SH-SY5Y (cell line): ENCODE results near the gene KIF5A.

Experiments
- GATA2 ChIP-seq: IDR thresholded peaks from 2 replicates; pipeline ENCODE4 v1.6.1; 2011; ENCODE audit warnings: mild to moderate bottlenecking, low read depth, low read length
- GATA3 ChIP-seq: IDR thresholded peaks from 2 replicates; pipeline ENCODE4 v1.6.1; 2011; ENCODE audit warnings: low read depth, mild to moderate bottlenecking, low read length, moderate library complexity

Gene KIF5A

DNA sequence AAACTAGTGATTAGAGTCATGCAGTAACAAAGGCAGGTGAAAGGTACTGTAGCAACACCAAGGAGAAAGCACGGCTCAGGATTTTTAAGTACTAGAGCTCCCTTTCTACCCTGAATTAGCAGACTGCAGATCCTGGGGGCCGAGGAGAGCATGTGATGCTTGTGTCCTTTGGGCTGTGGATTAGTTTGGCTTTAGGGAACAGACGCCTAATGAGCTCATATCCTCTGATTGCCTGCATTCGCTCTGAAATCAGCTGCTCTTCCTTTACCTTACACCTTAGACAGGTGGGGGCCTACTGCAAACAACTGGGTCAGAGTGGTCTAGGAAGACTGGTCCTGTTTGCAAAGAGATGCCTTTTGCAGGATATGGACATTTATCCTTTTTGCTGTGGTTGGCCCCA is 43.3 kb downstream of the KIF5A start:
- no peak for TF ChIP-seq GATA2
- no peak for TF ChIP-seq GATA3

DNA sequence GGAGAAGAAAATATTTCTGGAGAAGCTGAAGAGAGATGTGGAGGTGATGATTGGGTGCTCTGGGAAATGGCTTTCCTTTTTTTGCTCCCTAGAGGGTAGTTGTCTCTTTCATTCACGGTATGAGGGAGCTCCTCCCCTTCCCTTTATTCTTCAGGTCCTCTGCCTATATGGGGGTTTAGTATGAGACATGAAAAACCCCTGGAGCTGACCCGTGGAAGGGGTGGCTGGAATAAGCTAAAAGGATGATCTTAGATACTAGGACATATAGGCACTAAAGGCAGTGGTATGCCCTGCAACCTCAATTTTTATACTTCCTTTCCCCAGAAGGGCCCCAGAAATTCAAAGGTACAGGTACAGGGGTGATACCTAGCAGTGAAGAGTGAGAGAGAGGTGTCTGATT is 50.6 kb downstream of the KIF5A start:
- TF ChIP-seq GATA3 (no peak), GATA2 (no peak)

DNA sequence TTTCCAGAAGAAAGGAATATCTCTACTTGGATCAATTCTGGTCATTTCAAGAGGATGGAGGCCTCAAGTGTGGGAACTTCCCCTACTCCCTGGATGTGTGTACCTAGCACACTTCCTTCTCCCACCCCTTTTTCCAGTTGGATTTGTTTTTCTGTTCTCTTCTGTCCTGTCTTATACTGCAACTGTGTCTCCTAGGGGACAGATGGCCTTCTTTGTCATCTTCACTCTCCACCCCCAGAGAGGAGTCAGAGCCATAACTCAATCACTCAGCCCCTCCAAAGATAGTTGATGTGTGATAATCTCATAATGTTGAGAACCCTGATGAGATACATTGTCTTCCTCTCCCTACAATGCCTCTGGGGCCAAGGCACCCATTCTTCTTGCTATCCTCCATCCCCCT is 52.7 kb downstream of the KIF5A start:
- TF ChIP-seq GATA2, result no peak
- TF ChIP-seq GATA3, result no peak

DNA sequence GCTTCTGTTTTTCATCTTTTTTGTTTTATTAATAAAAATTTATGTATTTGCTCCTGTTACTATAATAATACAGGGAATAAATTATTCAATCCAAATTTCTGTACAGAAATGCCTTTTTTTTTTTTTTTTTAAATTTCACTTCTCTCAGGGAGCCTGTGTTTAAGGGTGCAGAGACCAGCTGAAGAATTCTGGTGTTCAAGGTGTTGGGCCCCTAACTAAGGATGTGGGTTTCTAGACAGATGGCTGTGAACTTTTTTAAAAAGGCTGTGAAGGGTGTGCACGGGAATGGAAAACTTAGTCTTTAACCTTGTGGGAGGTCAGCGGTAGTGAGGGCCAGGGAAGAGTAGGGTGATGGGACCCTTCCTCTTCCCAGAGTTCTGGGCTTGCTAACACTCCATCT is 53.5 kb downstream of the KIF5A start:
- TF ChIP-seq GATA2, result no peak
- TF ChIP-seq GATA3, result no peak

DNA sequence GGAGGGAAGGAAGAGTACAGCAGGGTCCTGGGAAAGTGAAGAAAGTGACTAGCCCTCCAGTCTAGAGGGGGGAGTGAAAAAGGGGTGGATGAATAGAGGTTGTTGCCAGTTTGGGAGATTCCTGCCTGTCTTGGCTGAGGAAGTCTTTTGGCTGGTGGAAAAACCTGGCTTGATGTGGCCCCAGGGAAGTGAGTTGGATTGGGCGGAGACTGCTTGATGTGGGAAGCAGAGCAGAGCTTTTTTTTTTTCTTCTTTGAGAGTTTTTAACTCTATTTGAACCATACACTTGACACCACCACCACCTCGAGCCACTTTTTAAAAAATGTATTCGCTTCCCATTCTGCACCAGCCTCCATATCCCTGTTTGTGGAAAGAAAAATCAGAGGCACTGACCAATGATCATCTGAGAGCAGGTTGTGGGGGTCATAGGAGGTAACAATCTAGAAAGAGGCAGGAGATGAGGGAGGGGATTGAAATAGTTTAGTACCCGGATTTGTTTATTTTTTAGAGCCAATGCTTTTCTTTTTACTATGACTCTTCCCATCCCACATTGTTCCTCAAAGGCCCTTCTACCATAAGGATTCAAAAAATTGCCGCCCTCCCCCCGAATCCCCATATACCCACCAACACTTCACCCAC is 54.1 kb downstream of the KIF5A start:
- TF ChIP-seq GATA3, result no peak
- no peak for TF ChIP-seq GATA2

DNA sequence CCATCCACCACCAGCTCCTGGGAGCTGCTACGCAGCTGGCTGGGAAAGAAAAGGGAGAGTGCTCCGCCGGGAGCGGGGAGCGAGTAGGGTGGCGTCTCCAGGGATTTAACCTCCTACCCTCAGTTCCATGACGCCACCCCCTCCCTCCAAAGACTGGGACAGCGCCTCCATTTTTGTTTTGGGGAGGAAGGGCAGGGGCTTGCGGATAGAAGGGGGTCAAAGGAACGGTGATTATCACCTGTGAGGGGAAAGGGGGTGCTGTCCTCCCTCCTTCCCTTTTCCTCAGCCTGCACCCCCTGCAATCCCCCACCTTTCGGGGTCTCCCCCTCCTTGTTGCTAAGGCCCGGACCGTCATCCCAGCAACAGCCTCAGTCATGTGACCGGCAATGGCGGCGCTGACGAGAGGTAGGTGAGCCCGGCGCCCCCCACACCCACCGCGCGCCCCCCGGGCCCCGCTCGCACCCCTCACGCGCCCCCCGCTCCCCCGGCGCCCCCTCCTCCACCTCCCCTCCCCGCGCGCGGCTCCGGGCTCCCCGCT is 54.7 kb downstream of the KIF5A start, which contains the start of gene DTX3:
DTX3 (plus strand) TSS at position 371 of the 538 bp plus-strand sequence. CDS start 1,694 bp downstream, outside the sequence.
- TF ChIP-seq GATA3 (no peak), GATA2 (no peak)

DNA sequence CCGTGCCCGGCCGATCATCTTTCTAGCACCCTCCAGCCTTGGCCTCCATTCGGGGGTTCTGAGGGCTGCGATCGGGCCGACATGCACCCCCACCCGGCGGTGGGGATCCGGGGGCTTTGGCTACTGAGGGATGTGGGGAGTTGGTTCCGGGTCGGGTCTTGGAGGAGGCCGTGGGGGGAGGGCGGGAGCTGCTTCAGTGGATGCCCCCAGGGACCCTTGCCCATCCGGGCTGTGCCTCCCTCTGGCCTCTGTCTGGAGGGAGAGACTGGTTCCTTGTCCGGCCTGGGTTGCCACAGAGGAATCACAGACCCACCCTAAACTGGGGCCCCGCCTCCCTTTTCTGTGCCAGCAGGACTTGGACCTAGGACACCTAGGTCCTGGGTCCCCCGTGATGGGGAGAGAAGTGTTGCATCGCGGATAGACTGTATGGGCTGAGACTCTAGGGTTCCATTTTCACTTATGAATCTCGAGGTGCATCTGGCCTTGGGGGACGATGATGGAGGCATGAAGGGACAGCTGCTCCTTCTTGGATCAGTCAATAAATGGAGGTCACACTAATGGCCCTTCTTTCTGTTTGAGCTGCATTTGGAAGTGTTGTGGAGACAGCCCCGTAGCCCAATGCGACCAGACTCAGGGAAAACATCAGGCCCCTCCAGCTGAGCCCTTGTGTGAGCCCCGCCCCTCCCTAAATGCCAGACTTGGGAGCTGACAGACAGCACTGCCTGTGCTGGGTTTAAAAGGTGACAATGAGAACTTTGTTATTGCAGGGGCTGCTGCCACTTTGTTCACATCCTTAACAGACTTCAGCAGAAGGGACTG is 55.4 kb downstream of the KIF5A start:
- TF ChIP-seq GATA2, result no peak
- no peak for TF ChIP-seq GATA3

DNA sequence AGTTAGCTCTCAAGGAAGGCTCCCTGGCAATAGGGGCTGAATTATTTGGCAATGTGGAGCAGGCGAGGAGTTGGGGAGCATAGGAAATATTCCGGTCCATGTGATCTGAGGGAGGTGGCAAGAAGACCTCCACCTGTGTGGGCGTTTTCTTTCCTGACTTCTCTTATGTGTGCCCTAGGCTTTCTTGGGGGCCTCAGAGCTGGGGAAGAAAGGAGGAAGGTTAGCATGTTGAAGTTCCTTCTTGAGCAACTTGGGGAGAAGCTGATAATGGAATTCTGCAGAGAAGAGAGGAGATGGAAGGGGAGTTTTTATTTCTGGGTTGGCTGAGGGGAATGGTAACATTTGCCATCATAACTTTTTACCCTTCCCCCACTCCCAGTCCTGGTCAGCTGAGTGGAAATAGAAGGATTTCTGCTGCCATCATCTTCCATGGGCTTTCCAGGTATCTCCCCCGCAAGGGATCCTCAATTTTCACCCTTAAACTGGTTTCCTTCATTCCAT is 56.0 kb downstream of the KIF5A start:
- TF ChIP-seq GATA3 (no peak), GATA2 (no peak)

DNA sequence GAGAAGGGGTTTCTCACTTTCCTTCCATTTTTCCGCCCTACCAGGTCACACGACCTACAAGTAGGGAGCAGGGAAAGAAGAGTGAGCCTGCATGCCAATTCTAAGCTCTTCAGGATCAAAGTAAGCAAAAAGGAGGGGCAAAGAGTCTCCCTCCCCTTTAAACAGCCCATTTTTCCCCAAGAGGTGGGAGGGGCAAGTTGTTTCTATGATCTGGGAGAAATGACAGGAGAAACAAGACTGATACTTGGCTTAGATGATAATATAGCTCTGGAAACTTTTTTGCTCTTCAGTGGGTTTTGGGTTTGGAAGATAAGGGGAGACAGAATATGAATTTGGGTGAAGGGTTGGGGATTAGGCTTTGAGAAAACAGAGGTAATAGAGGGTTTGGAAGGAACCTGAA is 56.6 kb downstream of the KIF5A start:
- no peak for TF ChIP-seq GATA2
- TF ChIP-seq GATA3, result no peak

DNA sequence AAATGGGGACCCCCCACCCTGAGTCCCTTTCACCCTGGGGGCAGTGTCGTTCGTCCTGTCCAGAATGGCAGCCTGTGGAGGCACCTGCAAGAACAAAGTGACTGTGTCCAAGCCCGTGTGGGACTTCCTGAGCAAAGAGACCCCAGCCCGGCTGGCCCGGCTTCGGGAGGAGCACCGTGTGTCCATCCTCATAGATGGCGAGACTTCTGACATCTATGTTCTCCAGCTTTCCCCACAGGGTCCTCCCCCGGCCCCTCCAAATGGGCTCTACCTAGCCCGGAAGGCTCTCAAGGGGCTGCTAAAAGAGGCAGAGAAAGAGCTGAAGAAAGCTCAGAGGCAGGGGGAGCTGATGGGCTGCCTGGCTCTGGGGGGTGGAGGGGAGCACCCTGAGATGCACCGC is 57.0 kb downstream of the KIF5A start:
- TF ChIP-seq GATA3 (no peak), GATA2 (no peak)

DNA sequence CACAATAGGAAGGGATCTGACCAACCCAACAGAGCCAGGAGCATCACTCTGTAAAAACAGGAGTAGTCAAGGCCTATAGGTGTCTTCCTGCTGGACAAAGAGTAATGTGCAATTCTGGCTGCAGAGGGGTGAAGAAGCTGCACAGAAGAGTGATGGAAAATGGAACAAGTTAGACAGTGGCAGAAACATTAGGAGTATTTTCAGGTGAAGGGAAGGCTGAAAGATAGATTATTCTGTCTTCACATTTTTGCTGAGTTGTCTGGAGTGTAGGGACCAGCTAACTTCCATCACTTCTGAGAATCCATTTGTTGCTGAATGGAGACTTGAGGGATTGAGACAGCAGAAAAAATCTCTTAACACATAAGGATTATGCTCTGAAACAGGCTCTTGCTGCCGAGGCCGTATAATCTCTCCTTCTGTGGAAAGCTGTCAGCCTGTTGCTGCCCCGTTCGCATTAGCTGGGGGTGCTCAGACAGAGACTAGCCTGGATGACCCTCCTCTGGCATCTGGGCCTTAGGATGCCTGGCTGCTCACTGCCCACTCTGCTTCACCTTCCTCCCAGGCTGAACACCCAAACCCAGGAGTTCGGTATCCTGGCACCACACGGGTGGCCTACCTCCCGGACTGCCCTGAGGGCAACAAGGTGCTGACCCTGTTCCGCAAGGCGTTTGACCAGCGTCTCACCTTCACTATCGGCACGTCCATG is 58.3 kb downstream of the KIF5A start:
- TF ChIP-seq GATA2 (no peak), GATA3 (no peak)

DNA sequence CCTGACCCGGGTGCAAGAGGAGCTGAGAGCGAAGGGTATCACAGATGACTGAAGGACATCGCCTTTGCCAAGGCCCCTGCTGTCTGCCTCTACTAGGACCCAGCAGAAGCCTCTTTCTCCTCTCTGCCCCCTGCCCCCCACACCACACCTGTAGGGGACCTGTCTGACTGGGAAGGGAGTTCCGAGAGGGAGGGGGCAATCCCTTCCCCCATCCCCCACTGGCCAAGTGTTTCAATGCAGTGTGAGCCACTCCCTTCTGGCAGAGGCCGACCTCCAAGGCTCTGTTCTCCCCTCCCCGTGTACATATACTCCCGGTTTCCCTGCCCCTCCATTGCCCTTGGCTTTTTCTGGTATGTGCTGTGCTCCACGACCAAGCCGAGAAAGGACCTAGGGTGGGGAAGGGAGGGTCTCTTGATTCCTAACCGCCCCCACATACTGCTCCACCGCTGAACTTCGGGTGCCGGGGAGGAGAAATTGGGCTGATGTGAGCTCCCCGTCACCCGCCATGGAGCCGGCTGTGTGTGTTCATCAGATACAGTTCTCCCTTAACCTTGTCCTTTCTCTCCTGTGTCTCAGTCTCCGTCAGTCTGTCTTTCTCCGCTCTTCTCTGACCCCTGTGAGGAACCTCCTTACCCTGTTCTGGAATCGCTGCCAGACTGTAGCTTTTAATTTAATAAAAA is 59.4 kb downstream of the KIF5A start:
- TF ChIP-seq GATA3, result no peak
- TF ChIP-seq GATA2, result no peak

DNA sequence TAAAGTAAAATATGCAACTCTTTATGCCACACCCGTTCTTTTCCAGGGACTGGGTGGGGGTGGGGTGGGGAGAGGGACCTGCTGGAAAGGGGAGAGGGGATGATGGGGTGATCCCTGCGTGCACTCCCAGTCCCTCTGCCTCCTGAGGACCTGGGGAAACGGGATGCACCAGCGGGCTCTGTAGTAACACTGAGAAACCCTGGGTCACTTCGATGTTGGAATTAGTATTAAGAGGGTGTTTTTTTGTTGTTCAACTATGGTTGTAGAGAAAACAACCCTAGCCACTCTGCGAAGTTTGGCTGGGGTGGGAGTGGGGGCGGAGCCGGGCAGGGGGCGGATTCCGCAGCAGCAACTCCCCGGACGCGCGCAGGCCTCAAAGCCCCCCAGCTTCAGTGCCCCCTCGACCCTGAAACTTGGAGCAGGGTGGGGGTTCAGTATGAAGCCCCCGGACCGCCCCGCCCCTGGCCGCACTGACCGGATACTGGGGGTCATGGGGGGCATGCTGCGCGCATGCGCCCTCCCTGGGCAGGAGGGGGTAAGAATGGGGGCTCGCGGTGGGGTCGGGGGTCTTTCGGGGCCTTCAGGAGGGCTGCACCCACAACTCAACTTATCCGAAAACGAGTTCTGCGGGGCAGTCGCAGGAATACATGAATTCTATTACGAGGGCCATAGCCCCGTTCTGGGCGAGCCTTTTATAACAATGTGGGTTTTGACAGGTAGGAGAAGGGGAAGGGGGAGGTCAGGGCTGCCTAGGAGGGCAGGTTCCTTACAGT is 60.1 kb downstream of the KIF5A start:
- TF ChIP-seq GATA2, result no peak
- no peak for TF ChIP-seq GATA3

DNA sequence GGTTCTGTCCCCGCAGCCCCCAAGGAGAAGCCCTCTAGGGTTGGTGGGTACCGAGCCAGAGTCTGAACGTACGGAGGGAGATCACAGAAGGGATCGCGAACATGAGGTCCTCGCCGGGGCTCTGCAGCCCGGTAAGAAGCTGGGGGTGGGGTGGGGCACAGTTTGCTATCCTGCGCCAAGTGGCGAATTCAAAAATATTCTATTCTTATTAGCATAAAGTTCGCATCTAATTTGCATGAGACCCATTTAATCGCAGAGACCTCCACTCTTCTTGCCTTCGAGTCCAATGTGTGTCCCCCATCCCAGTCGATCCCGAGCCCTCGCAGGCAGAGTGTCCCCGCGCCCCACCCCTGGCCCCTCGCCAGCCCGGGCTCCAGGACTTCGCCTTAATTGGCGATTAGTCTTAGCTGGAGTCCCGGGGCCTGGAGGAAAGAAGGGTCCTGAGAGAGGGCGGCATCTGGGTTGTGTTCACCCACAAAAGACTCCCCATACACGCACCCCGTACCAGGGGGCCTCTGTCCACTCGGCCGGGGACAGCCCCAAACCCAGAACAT is 60.8 kb downstream of the KIF5A start:
- TF ChIP-seq GATA3 (no peak), GATA2 (no peak)
